Activated CD4-positive, alpha-beta T cell treated with anti-CD3 and anti-CD28 coated beads, Interleukin-10, Interleukin-2, amounts not matched to agents 100 ng/mL and 50 ng/mL, durations not matched to agents 16 hours and 8 hours (primary cell): Measurements from ENCODE around the gene SAMSN1.
A peak's percentile ranks its signal among the peaks of the same experiment; 100 is the strongest.

ENCODE experiments used
- DNase-seq: peaks from one replicate; pipeline ENCODE4 v3.0.0-alpha.2; 2020

The SAMSN1 gene

GRCh38 chr21:14483296-14483695, 62.8 kb downstream of the SAMSN1 start:
- DNase-seq = no peak

- DNase-seq = peak; percentile 73
Observed at GRCh38 chr21:14482165-14482564, 64.0 kb downstream of the SAMSN1 start.

GRCh38 chr21:14480411-14481031, 65.6 kb downstream of the SAMSN1 start:
- no peak for DNase-seq

GRCh38 chr21:14479241-14479786, 66.8 kb downstream of the SAMSN1 start:
- DNase-seq = no peak

GRCh38 chr21:14477841-14478240, 68.3 kb downstream of the SAMSN1 start:
- DNase-seq = no peak

- no peak for DNase-seq
Observed at GRCh38 chr21:14477133-14477532, 69.0 kb downstream of the SAMSN1 start.

GRCh38 chr21:14474995-14475394, 71.1 kb downstream of the SAMSN1 start:
- DNase-seq = no peak

- no peak for DNase-seq
Observed at GRCh38 chr21:14469641-14470040, 76.5 kb downstream of the SAMSN1 start.

- no peak for DNase-seq
Observed at GRCh38 chr21:14466715-14467114, 79.4 kb downstream of the SAMSN1 start.

GRCh38 chr21:14457762-14458161, 88.4 kb downstream of the SAMSN1 start:
- DNase-seq = no peak

- DNase-seq = no peak
Observed at GRCh38 chr21:14456911-14457310, 89.2 kb downstream of the SAMSN1 start.

GRCh38 chr21:14454016-14455009, 91.8 kb downstream of the SAMSN1 start:
- DNase-seq = peak; percentile 69

GRCh38 chr21:14453339-14454015, 92.6 kb downstream of the SAMSN1 start:
- peak; percentile 92 for DNase-seq

- no peak for DNase-seq
Observed at GRCh38 chr21:14452727-14453241, 93.3 kb downstream of the SAMSN1 start.

- peak; percentile 56 for DNase-seq
Observed at GRCh38 chr21:14452031-14452726, 93.9 kb downstream of the SAMSN1 start.

- DNase-seq = peak; percentile 45
Observed at GRCh38 chr21:14451546-14451945, 94.6 kb downstream of the SAMSN1 start.

GRCh38 chr21:14448784-14449183, 97.3 kb downstream of the SAMSN1 start:
- DNase-seq = no peak

- no peak for DNase-seq
Observed at GRCh38 chr21:14438211-14438610, 107.9 kb downstream of the SAMSN1 start.

- no peak for DNase-seq
Observed at GRCh38 chr21:14435423-14435822, 110.7 kb downstream of the SAMSN1 start.
